CD8-positive, alpha-beta memory T cell (primary cell): ENCODE data around the gene INHBB. TPM values are rescaled to one million over a fixed set of nuclear protein-coding genes. Genes with fewer than 3 reads are reported as not detected.
"Not testable (repeated sequence)": the region's sequence is repeated elsewhere in the genome, so short reads cannot be mapped to it uniquely, and the experiment has no call there.

Experiments used
- CTCF ChIA-PET: fragments of 350-600 bp; sonication (Branson Sonifier 250); formaldehyde crosslinking; loops from one replicate; lab custom pipeline; 2021; ENCODE audit warnings: antibody characterized with exemption; lab: Charles Lee
- POLR2A ChIA-PET: fragments of 350-600 bp; sonication (Branson Sonifier 250); formaldehyde crosslinking; loops from one replicate; lab custom pipeline; 2021; ENCODE audit warnings: antibody characterized with exemption; lab: Charles Lee
- DNase-seq, 5 donors: peaks; one replicate each; pipeline versions ENCODE4 v3.0.0 to v3.0.0-alpha.2; 2020 to 2022; ENCODE audit warnings: mixed read lengths in 1 of 5
- H3K27ac ChIP-seq: one replicate; pipeline ENCODE4 v1.7.0; 2013; ENCODE audit warnings: low read depth, mild to moderate bottlenecking, low read length, moderate library complexity
- H3K27me3 ChIP-seq: 2 replicates; pipeline ENCODE4 v1.7.0; 2013; ENCODE audit warnings: low read length, mild to moderate bottlenecking; ENCODE audit not compliant: insufficient read depth, poor library complexity, severe bottlenecking
- H3K36me3 ChIP-seq: 2 replicates; pipeline ENCODE4 v1.7.0; 2013; ENCODE audit warnings: mild to moderate bottlenecking, low read length, moderate library complexity; ENCODE audit not compliant: insufficient read depth
- H3K4me1 ChIP-seq: 2 replicates; pipeline ENCODE4 v1.7.0; 2013; ENCODE audit warnings: mild to moderate bottlenecking, low read length, moderate library complexity; ENCODE audit not compliant: insufficient read depth
- H3K4me3 ChIP-seq: 2 replicates; pipeline ENCODE4 v1.7.0; 2013; ENCODE audit warnings: mild to moderate bottlenecking, low read length
- H3K9me3 ChIP-seq: 2 replicates; pipeline ENCODE4 v1.7.0; 2013; ENCODE audit warnings: mild to moderate bottlenecking, low read length
- H3K27ac Mint-ChIP-seq, 8 donors: one replicate each; pipeline ENCODE4 v1.8.0; 2020 to 2021; ENCODE audit warnings: mixed read lengths in 8 of 8, mild to moderate bottlenecking in 6 of 8, inconsistent platforms in 3 of 8, moderate library complexity in 3 of 8
- H3K27me3 Mint-ChIP-seq, 2 donors: one replicate each; pipeline ENCODE4 v1.8.0; 2020 to 2021; ENCODE audit warnings: mixed read lengths in 2 of 2, mild to moderate bottlenecking in 1 of 2, moderate library complexity in 1 of 2
- H3K36me3 Mint-ChIP-seq, 3 donors: one replicate each; pipeline ENCODE4 v1.8.0; 2020 to 2021; ENCODE audit warnings: mixed read lengths in 3 of 3, inconsistent platforms in 1 of 3, mild to moderate bottlenecking in 1 of 3
- H3K4me1 Mint-ChIP-seq, 3 donors: one replicate each; pipeline ENCODE4 v1.8.0; 2020 to 2021; ENCODE audit warnings: mixed read lengths in 3 of 3, inconsistent platforms in 1 of 3, mild to moderate bottlenecking in 1 of 3
- H3K4me3 Mint-ChIP-seq, 7 donors: one replicate each; pipeline ENCODE4 v1.8.0; 2020 to 2021; ENCODE audit warnings: mixed read lengths in 7 of 7, mild to moderate bottlenecking in 6 of 7, moderate library complexity in 4 of 7, inconsistent platforms in 2 of 7
- H3K9me3 Mint-ChIP-seq, 5 donors: one replicate each; pipeline ENCODE4 v1.8.0; 2020 to 2022; ENCODE audit warnings: mixed read lengths in 5 of 5, mild to moderate bottlenecking in 3 of 5, moderate library complexity in 2 of 5, inconsistent platforms in 1 of 5
- polyA plus RNA-seq: library from polyadenylated mRNA; unstranded; fragments of 300-500 nt; fragmentation: Illumina TruSeq; gene quantifications from one replicate; pipeline ENCODE4 v1.2.3, GENCODE V29; 2021
- total RNA-seq, 2 experiments: library from RNA; stranded (reverse); gene quantifications; one replicate each; pipeline ENCODE4 v1.2.3, GENCODE V29; 2021

INHBB gene
- total and polyA plus RNA-seq, 3 experiments from 2014 or later, result not detected

- Mint-ChIP-seq H3K36me3 (peaks cover 0 to 19% (median 4%) of the 10 kb centered on the region in 3 donors), H3K9me3 (no peaks in the 10 kb centered on the region), H3K27me3 (no peaks in the 10 kb centered on the region), H3K4me1 (peaks cover 3 to 8% (median 6%) of the 10 kb centered on the region in 3 donors), H3K27ac (peak overlapping the region in 1 of 8 donors; percentile 55), H3K4me3 (no peak overlapping the region)
- Histone ChIP-seq H3K4me3 (no peak overlapping the region), H3K27ac (no peak overlapping the region), H3K36me3 (no peaks in the 10 kb centered on the region), H3K9me3 (no peaks in the 10 kb centered on the region), H3K4me1 (no peaks in the 10 kb centered on the region), H3K27me3 (no peaks in the 10 kb centered on the region)
- ChIA-PET POLR2A (no interaction called here), CTCF (no interaction called here)
- DNase-seq, result no peak
Measured at GRCh38 chr2:120305296-120305695, 40.6 kb upstream of the INHBB start.

DNA sequence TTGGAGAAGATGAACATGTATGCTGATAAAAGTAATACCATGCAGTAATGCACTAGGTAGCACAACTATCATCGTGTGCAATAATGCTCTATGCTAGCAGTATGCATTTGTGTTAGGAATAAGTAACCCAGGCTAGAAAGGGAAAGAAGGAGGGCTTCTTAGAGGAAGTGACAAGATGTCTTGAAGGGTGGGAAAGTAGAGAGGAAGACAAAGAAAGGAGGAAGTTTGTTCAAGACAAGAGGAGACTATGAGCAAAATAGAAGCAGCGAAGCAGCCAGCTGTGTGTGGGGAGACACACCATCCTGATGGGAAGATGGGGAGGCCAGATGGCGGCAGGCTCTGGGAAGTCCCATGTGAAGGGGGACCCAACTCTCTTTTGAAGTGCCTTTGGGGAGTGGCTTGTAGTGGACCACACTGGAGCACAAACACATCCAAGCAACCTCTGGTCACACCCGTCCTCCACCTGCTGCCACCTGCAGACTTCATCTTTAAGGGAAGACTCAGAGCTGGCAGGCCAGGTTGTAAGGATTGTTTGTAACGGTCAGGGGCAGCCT, 39.9 kb upstream of the INHBB start:
- H3K27ac ChIP-seq, result no peak overlapping the region
- Mint-ChIP-seq H3K36me3 (peaks cover 0 to 17% (median 4%) of the 10 kb centered on the region in 3 donors), H3K9me3 (no peaks in the 10 kb centered on the region), H3K27ac (peak overlapping the region in 3 of 8 donors; percentile 2 to 16 (median 6)), H3K4me1 (peaks cover 3 to 8% (median 6%) of the 10 kb centered on the region in 3 donors), H3K27me3 (no peaks in the 10 kb centered on the region), H3K4me3 (no peak overlapping the region)
- H3K4me1 ChIP-seq, result no peaks in the 10 kb centered on the region
- H3K27me3 ChIP-seq, result no peaks in the 10 kb centered on the region
- H3K4me3 ChIP-seq, result no peak overlapping the region
- no peaks in the 10 kb centered on the region for H3K9me3 ChIP-seq
- no peaks in the 10 kb centered on the region for H3K36me3 ChIP-seq
- no peak for DNase-seq
- ChIA-PET CTCF (no interaction called here), POLR2A (no interaction called here)

- CTCF ChIA-PET, result no interaction called here
Measured at GRCh38 chr2:120307482-120307881, 38.5 kb upstream of the INHBB start.

DNA sequence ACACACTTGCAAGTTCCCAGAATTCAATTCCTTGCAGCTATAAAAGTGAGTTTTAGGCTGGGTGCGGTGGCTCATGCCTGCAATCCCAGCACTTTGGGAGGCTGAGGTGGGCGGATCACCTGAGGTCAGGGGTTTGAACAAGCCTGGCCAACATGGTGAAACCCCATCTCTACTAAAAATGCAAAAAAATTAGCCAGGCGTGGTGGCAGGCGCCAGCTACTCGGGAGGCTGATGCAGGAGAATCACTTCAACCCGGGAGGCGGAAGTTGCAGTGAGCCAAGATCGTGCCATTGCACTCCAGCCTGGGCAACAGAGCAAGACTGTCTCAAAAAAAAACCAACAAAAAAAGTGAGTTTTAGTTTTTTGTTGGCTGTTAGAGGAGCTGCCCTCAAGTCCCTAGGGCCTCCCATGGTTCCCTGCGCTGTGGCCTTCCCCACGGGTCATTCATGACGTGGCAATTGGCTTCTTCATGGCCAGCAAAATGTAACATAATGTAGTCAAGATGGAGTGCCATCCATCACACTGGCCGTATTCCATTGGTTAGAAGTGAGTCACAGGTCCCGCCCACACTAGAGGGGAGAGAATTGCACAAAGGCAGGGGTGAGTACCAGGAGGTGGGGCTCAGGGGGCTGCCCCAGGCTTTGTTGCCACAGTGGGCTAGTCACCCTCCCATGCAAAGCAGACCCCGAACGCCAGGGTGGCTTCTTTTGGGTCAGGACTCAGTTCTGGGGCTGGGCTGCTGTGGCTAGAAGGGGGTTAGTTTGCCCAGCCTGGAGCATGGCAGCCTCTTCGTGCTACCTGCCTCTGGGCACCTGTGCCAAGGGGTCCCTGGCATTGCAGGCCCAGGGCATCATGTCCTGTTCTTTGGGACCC, 37.7 kb upstream of the INHBB start:
- H3K9me3 Mint-ChIP-seq, result no peaks in the 10 kb centered on the region
- H3K27ac Mint-ChIP-seq, result no peak overlapping the region
- peaks cover 0 to 4% (median 4%) of the 10 kb centered on the region in 3 donors for H3K36me3 Mint-ChIP-seq
- ChIA-PET CTCF (no interaction called here), POLR2A (no interaction called here)
- no peak for DNase-seq
- Histone ChIP-seq H3K4me1 (peaks cover 4% of the 10 kb centered on the region), H3K27ac (no peak overlapping the region), H3K9me3 (no peaks in the 10 kb centered on the region), H3K36me3 (no peaks in the 10 kb centered on the region), H3K4me3 (no peak overlapping the region), H3K27me3 (no peaks in the 10 kb centered on the region)
- no peak overlapping the region for H3K4me3 Mint-ChIP-seq
- no peaks in the 10 kb centered on the region for H3K27me3 Mint-ChIP-seq
- peaks cover 6 to 9% (median 8%) of the 10 kb centered on the region in 3 donors for H3K4me1 Mint-ChIP-seq

More at GRCh38 chr2:120307482-120307881, 38.5 kb upstream of the INHBB start:
- Mint-ChIP-seq H3K27ac (no peak overlapping the region), H3K9me3 (no peaks in the 10 kb centered on the region), H3K4me1 (peaks cover under 1 to 5% (median 5%) of the 10 kb centered on the region in 3 donors), H3K36me3 (peaks cover 0 to 8% (median 4%) of the 10 kb centered on the region in 3 donors), H3K4me3 (no peak overlapping the region), H3K27me3 (no peaks in the 10 kb centered on the region)
- H3K27ac ChIP-seq, result no peak overlapping the region
- no peaks in the 10 kb centered on the region for H3K9me3 ChIP-seq
- no peak overlapping the region for H3K4me3 ChIP-seq
- no peaks in the 10 kb centered on the region for H3K4me1 ChIP-seq
- POLR2A ChIA-PET, result no interaction called here
- H3K27me3 ChIP-seq, result no peaks in the 10 kb centered on the region
- H3K36me3 ChIP-seq, result no peaks in the 10 kb centered on the region
- DNase-seq, result no peak

DNA sequence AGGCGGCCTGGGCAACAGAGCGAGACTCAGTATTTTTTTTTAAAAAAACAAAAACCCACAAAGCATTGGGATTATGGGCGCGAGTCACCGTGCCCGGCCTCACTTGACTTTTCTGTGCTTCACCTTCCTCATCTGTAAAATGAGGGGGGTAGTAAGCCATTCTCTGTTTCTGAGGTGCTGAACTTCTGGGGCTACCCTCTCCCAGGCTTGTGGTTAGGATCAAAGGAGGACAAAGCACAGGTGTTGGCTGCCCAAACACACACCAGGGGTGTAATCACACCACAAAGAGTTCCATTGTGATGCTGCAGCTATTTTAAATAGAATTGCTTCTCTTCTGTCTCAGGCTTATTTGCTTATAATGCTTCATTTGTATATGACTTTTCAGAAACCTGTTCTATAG, 35.8 kb upstream of the INHBB start:
- Histone ChIP-seq H3K27me3 (no peaks in the 10 kb centered on the region), H3K9me3 (no peaks in the 10 kb centered on the region), H3K4me3 (no peak overlapping the region), H3K27ac (no peak overlapping the region), H3K36me3 (no peaks in the 10 kb centered on the region), H3K4me1 (peaks cover 9% of the 10 kb centered on the region)
- H3K4me1 Mint-ChIP-seq, result peaks cover 14 to 23% (median 16%) of the 10 kb centered on the region in 3 donors
- no peak overlapping the region for H3K27ac Mint-ChIP-seq
- ChIA-PET CTCF (no interaction called here), POLR2A (no interaction called here)
- H3K27me3 Mint-ChIP-seq, result peaks cover 7 to 8% of the 10 kb centered on the region in 2 donors
- no peak for DNase-seq
- peaks cover 0 to 4% (median 0%) of the 10 kb centered on the region in 3 donors for H3K36me3 Mint-ChIP-seq
- H3K4me3 Mint-ChIP-seq, result no peak overlapping the region
- no peaks in the 10 kb centered on the region for H3K9me3 Mint-ChIP-seq

DNA sequence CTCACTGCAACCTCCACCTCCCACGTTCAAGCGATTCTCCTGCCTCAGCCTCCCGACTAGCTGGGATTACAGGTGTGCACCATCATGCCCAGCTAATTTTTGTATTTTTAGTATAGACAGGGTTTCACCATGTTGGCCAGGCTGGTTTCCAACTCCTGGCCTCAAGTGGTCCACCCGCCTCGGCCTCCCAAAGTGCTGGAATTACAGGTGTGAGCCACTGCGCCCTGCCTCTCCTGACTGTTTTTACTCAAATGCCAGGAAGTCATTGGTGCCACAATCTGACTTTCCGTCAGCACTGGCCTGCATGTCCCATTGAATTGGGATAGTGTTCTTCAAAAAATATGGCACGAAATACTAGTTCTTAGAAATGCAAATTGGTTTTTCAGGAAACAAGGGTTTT, 35.1 kb upstream of the INHBB start:
- H3K36me3 ChIP-seq, H3K27me3 ChIP-seq, H3K9me3 ChIP-seq, H3K9me3 Mint-ChIP-seq, H3K4me1 ChIP-seq, H3K27ac ChIP-seq, POLR2A ChIA-PET, H3K4me3 Mint-ChIP-seq, H3K4me3 ChIP-seq, H3K36me3 Mint-ChIP-seq, DNase-seq: not testable (repeated sequence)
- CTCF ChIA-PET, result interaction anchor here (2.9 kb wide), 1 partner anchor 608 kb away, joined by 13 read pairs; no protein-coding TSS in a partner anchor
- peaks cover 15 to 24% (median 16%) of the 10 kb centered on the region in 3 donors for H3K4me1 Mint-ChIP-seq
- peak overlapping the region in 1 of 8 donors; percentile 71 for H3K27ac Mint-ChIP-seq
- H3K27me3 Mint-ChIP-seq, result peaks cover 8 to 11% of the 10 kb centered on the region in 2 donors

- H3K27me3 ChIP-seq, result no peaks in the 10 kb centered on the region
- H3K36me3 Mint-ChIP-seq, result no peaks in the 10 kb centered on the region
- H3K4me1 ChIP-seq, result peaks cover 9% of the 10 kb centered on the region
- ChIA-PET POLR2A (no interaction called here), CTCF (interaction anchor here (0.9 to 4.3 kb wide), 10 partner anchors 9 to 609 kb away, joined by 4 to 39 read pairs (median 8); no protein-coding TSS in a partner anchor)
- H3K9me3 ChIP-seq, result no peaks in the 10 kb centered on the region
- H3K4me3 Mint-ChIP-seq, result peak overlapping the region in 1 of 7 donors; percentile 90
- H3K36me3 ChIP-seq, result no peaks in the 10 kb centered on the region
- H3K4me1 Mint-ChIP-seq, result peaks cover 15 to 24% (median 16%) of the 10 kb centered on the region in 3 donors
- peaks cover 8 to 11% of the 10 kb centered on the region in 2 donors for H3K27me3 Mint-ChIP-seq
- no peak overlapping the region for H3K4me3 ChIP-seq
- no peak for DNase-seq
- H3K27ac Mint-ChIP-seq, result peak overlapping the region in 2 of 8 donors; percentile 32 to 72
- H3K9me3 Mint-ChIP-seq, result no peaks in the 10 kb centered on the region
- H3K27ac ChIP-seq, result no peak overlapping the region
Measured at GRCh38 chr2:120312076-120312475, 33.9 kb upstream of the INHBB start.
